GM12878 (cell line): Measurements from ENCODE around the gene HOOK2. TPM values are rescaled to one million over a fixed set of nuclear protein-coding genes. Genes with fewer than 3 reads are reported as not detected.

Experiments
- ASH2L ChIP-seq: fragments of 300-600, 200-600 bp; sonication (generic); IDR thresholded peaks from 2 replicates; pipeline ENCODE4 v1.6.1; 2017; ENCODE audit warnings: low read depth, mild to moderate bottlenecking, borderline replicate concordance
- BACH1 ChIP-seq: fragments of 450-650 bp; IDR thresholded peaks from 2 replicates; pipeline ENCODE4 v1.6.1; 2017; ENCODE audit warnings: mild to moderate bottlenecking, borderline replicate concordance
- CBFB ChIP-seq: IDR thresholded peaks from 2 replicates; pipeline ENCODE4 v1.6.1; 2016; ENCODE audit warnings: antibody characterized with exemption, low read depth
- CBX3 ChIP-seq: fragments of 200-600 bp; sonication (generic); IDR thresholded peaks from 2 replicates; pipeline ENCODE4 v1.6.1; 2016; ENCODE audit warnings: low read depth, borderline replicate concordance
- CEBPZ ChIP-seq: fragments of 150-350 bp; IDR thresholded peaks from 2 replicates; pipeline ENCODE4 v1.6.1; 2016; ENCODE audit warnings: low read depth, low read length
- CHD1 ChIP-seq: IDR thresholded peaks from 2 replicates; pipeline ENCODE4 v1.6.1; 2012; ENCODE audit warnings: low read depth, low read length, improper control_type of control experiment
- E2F4 ChIP-seq: IDR thresholded peaks from 2 replicates; pipeline ENCODE4 v1.6.1; 2012; ENCODE audit warnings: low read depth, low read length, improper control_type of control experiment
- ESRRA ChIP-seq: IDR thresholded peaks from 2 replicates; pipeline ENCODE4 v1.6.1; 2012; ENCODE audit warnings: mild to moderate bottlenecking, low read length, improper control_type of control experiment
- ETV6 ChIP-seq, 2 experiments: fragments of 450-650 bp in 1 of 2; IDR thresholded peaks in 1 of 2; conservative IDR thresholded peaks in 1 of 2; 2 replicates each; pipeline ENCODE4 v1.6.1; 2014; ENCODE audit warnings: antibody characterized with exemption in 1 of 2, borderline replicate concordance in 1 of 2, low read depth in 1 of 2, mild to moderate bottlenecking in 1 of 2, moderate library complexity in 1 of 2
- MXI1 ChIP-seq: fragments of 150-350 bp; IDR thresholded peaks from 2 replicates; pipeline ENCODE4 v1.6.1; 2011; ENCODE audit warnings: low read depth, mild to moderate bottlenecking, inconsistent platforms, low read length, improper control_type of control experiment
- NBN ChIP-seq: fragments of 450-650 bp; IDR thresholded peaks from 2 replicates; pipeline ENCODE4 v1.6.1; 2016
- NR2F1 ChIP-seq: fragments of 450-650 bp; conservative IDR thresholded peaks from 2 replicates; pipeline ENCODE4 v1.6.1; 2017; ENCODE audit warnings: mild to moderate bottlenecking
- POLR2AphosphoS2 ChIP-seq: IDR thresholded peaks from 2 replicates; pipeline ENCODE4 v1.6.1; 2011; ENCODE audit warnings: low read depth, mild to moderate bottlenecking, low read length, improper control_type of control experiment, moderate library complexity
- RAD21 ChIP-seq: IDR thresholded peaks from 2 replicates; pipeline ENCODE4 v1.6.1; 2011; ENCODE audit warnings: mild to moderate bottlenecking, low read depth, low read length, moderate library complexity; ENCODE audit not compliant: insufficient read depth
- SIX5 ChIP-seq: IDR thresholded peaks from 2 replicates; pipeline ENCODE4 v1.6.1; 2011; ENCODE audit warnings: mild to moderate bottlenecking, low read depth, low read length, moderate library complexity; ENCODE audit not compliant: severe bottlenecking
- SMAD5 ChIP-seq: IDR thresholded peaks from 2 replicates; pipeline ENCODE4 v1.6.1; 2016; ENCODE audit warnings: antibody characterized with exemption, low read depth
- SMC3 ChIP-seq: IDR thresholded peaks from 2 replicates; pipeline ENCODE4 v1.6.1; 2011; ENCODE audit warnings: low read length, improper control_type of control experiment, borderline replicate concordance
- SP1 ChIP-seq: IDR thresholded peaks from one replicate; pipeline ENCODE4 v1.6.1; 2011; ENCODE audit warnings: low read depth, low read length
- SPI1 ChIP-seq: IDR thresholded peaks from 2 replicates; pipeline ENCODE4 v1.6.1; 2011; ENCODE audit warnings: low read depth, mild to moderate bottlenecking, low read length, moderate library complexity, borderline replicate concordance; ENCODE audit not compliant: insufficient read depth
- SREBF1 ChIP-seq: IDR thresholded peaks from 2 replicates; pipeline ENCODE4 v1.6.1; 2012; ENCODE audit warnings: mild to moderate bottlenecking, low read length
- TBL1XR1 ChIP-seq: IDR thresholded peaks from 2 replicates; pipeline ENCODE4 v1.6.1; 2012; ENCODE audit warnings: low read depth, low read length, improper control_type of control experiment
- ZBTB11 ChIP-seq: fragments of 450-650 bp; formaldehyde crosslinking; IDR thresholded peaks from 2 replicates; pipeline ENCODE4 v1.5.0; 2022; ENCODE audit warnings: mild to moderate bottlenecking, missing genetic modification characterization
- ZNF384 ChIP-seq: IDR thresholded peaks from 2 replicates; pipeline ENCODE4 v1.6.1; 2012; ENCODE audit warnings: low read depth, mild to moderate bottlenecking, low read length, improper control_type of control experiment, borderline replicate concordance
- ZZZ3 ChIP-seq: IDR thresholded peaks from 2 replicates; pipeline ENCODE4 v1.6.1; 2011; ENCODE audit warnings: low read depth; ENCODE audit not compliant: control insufficient read depth, insufficient read length
- polyA plus RNA-seq, 11 experiments: library from polyadenylated mRNA; depleted of rRNA in 4 of 11; unstranded in 6 of 11; stranded (reverse) in 5 of 11; fragments of >200 nt; fragmentation: Nextera tagmentation in 4 of 11; fragmentation: Illumina TruSeq in 1 of 11; extraction: Ambion mirVana in 4 of 11; extraction: Trizol in 1 of 11; gene quantifications; 1 replicate in 1 of 11; 2 replicates in 10 of 11; pipeline versions ENCODE4 v1.2.1 to v1.2.3, GENCODE V29; 2011 to 2016; ENCODE audit warnings: inconsistent platforms in 2 of 11, missing spikeins in 2 of 11, low read depth in 1 of 11
- total RNA-seq, 4 experiments: library from RNA; depleted of rRNA in 3 of 4; stranded (reverse); fragments of >200 nt in 3 of 4; fragmentation: Illumina TruSeq in 1 of 4; extraction: Trizol in 1 of 4; gene quantifications; 2 replicates each; pipeline versions ENCODE4 v1.2.1 to v1.2.3, GENCODE V29; 2013 to 2021

Gene HOOK2
- total and polyA plus RNA-seq, 10 of the 15 experiments (the other 5 are each of a cell fraction or from before 2014, with no cell fraction given) = 1.5 to 9.6 (median 6.2) TPM

DNA sequence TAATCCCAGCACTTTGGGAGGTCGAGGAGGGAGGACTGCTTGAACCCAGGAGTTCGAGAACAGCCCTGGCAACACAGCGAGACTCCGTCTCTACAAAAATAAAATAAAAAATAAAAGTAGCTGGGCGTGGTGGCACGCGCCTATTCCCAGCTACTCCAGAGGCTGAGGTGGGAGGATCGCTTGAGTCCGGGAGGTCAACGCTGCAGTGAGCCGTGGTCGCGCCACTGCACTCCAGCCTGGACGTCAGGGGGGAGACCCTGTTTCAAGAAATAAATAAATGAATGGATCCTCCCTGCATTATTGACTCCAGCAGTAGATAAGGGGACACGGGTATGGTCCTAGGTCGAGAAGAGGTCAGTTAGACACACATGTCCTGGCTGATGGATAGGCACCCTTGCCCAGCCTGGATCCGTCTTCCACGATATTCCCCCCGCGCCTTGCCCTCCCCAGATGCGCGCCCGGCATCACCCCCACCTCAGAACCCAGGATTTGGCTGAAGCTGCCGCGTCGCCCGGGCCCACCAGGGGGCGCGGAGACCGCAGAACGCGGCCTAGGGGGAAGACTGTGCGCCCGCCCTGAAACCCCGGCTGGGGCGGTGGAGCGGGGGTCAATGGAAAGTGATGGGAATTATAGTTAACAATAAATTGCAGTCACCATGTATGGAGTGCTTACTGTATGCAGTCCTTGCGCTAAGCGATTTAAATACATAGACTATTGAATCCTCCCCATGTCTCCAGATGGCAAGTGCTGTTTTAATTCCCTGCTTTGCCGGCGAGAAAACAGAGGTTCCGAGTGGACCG, 2.1 kb upstream of the HOOK2 start (continued):
- TF ChIP-seq ZNF384 (no peak), SPI1 (no peak), SMAD5 (no peak), ZZZ3 (no peak), ASH2L (no peak), ETV6 (conservative IDR thresholded peaks at IDR 0.05 in 1 of 2, IDR thresholded peaks at IDR 0.05 in 1 of 2; ENCODE audit: borderline replicate concordance in 1 of 2, low read depth in 1 of 2) (no peak), SMC3 (peak; percentile 91), NR2F1 (peak; percentile 87), CBFB (peak; percentile 96), CEBPZ (no peak), TBL1XR1 (no peak), MXI1 (no peak), ESRRA (no peak), E2F4 (no peak), POLR2AphosphoS2 (no peak), SP1 (peak; percentile 22), NBN (peak; percentile 7; the same call in 1 of the 2 replicates), SIX5 (no peak), BACH1 (no peak), ZBTB11 (no peak), SREBF1 (no peak), CHD1 (no peak), RAD21 (peak; percentile 89), CBX3 (no peak)
